NCI-H526 treated with DMSO at 0.1 percent for 48 hours (cell line): Measurements from ENCODE around the gene TENM3.

Experiments used
- DNase-seq: peaks from one replicate; lab custom pipeline; 2025; lab: John Stamatoyannopoulos, UW

TENM3 gene

GRCh38 chr4:182684796-182685195 is 441.6 kb downstream of the TENM3 start:
- no peak for DNase-seq

GRCh38 chr4:182688081-182688480 is 444.9 kb downstream of the TENM3 start:
- no peak for DNase-seq

DNA sequence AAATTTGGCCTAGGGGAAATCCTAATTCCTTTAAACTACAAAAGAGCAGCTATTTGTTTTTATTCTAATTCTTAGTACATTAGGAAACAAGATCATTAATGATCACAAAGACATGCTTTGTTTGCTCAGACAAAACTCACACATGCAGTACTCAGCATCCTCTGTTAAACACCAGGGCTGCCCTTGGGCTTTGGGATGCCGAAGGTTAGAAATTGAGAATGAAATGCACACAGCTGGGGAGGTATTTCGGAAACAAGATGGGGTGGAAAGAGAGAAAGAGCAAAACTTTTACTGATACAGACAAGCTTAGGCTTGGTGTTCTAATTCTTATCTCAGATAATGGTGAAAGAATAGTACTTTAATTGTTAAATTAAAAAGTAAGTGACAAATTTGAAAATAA is 451.3 kb downstream of the TENM3 start:
- no peak for DNase-seq

- DNase-seq: no peak
Observed at GRCh38 chr4:182695009-182695408, 451.8 kb downstream of the TENM3 start.

DNA sequence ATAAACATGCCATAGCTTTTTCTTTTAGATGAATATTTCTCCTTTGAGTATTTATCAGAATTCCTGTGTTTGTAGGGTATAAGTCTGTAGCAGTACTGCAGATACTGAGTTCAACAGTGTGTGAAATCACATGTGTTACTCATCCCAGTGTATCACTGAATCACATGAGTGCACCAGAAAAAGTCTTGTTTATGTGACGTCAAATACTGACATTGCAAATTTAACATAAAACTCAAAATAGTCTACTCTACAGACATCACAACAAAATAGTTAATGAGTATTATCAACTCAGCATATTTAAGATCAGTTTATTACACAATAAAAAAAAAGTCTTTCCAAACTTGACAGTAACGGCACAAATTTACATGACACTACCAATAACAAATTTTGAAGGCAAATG is 452.6 kb downstream of the TENM3 start:
- DNase-seq: no peak

- DNase-seq: no peak
Observed at GRCh38 chr4:182697094-182697493, 453.9 kb downstream of the TENM3 start.

GRCh38 chr4:182698212-182698611 is 455.0 kb downstream of the TENM3 start:
- no peak for DNase-seq

GRCh38 chr4:182699201-182699600 is 456.0 kb downstream of the TENM3 start:
- DNase-seq: no peak

DNA sequence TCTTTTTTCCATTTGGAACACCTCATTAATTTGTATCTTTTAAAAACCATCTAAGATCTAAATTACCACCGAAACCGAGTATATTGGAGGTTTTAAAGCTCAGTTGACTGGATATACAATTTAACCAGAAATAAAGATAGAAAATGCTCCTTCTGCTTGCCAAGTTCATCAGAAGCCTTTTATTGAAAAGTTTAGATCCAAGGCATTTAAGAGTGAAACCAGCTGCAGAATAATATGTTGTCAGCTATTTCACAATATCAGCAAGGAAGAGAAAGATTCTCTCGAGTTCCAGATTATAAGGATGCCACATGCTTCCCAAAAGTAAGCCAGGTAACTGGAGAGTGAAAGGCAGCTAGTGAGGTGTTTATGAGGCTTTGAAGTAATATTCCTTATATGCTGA is 456.6 kb downstream of the TENM3 start:
- DNase-seq: no peak

- DNase-seq: no peak
Observed at GRCh38 chr4:182700362-182701160, 457.4 kb downstream of the TENM3 start.

GRCh38 chr4:182704077-182704476 is 460.9 kb downstream of the TENM3 start:
- DNase-seq: no peak

DNA sequence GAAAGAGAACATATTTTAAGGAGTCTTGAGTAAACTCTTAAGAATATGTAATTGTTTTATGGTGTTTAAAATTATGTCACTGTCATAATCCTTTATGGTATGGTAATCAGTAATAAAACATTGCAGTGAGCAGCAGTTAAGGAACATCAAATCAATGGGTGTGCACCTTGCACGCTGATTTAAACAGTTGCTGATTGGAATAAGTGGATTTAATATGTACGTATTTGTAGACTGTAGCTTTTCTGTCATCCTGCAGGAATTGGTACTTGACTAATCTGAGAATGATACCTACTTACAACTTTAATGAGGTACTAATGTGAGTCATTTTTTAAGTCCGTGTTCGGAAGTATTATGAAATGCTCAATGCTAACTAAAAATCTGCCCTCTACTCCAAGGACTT is 461.7 kb downstream of the TENM3 start:
- no peak for DNase-seq

DNA sequence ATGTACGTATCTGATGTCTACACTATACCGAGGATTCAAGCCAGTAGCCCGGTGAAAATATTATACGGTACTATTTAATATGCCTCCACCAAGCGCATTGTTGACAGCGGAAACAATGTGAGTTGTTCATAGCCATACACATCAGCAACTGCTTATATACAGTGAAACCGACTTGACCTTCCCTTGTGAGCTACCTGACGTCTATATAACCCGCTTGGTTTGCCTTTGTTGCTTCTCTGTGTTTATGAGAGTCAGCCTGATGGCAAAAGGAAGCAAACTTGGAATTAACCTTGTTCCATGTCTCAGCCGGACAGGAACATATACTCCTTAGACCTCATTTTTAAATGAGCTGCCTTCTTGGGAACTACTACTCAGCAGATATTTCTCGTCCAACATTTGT is 462.2 kb downstream of the TENM3 start:
- no peak for DNase-seq

DNA sequence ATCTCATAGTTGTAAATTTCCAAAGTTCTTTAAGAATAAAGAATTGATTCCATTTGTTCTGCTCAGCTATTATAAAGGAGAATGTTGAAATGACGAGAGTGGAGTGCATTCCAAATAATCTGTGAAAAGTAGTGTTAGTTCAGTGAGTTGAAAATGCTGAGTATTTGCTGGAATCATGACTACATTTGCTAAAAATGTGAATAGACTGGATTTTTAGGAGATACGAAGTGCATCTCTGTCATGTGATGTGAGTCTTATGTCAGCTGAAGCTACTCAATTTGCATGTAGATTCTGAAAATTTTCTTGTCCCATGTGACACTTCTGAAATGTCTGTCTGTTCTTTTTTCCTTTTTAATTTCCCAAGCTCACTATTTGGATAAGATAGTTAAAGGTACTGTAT is 468.0 kb downstream of the TENM3 start:
- no peak for DNase-seq

- DNase-seq: no peak
Observed at GRCh38 chr4:182715548-182715947, 472.3 kb downstream of the TENM3 start.

DNA sequence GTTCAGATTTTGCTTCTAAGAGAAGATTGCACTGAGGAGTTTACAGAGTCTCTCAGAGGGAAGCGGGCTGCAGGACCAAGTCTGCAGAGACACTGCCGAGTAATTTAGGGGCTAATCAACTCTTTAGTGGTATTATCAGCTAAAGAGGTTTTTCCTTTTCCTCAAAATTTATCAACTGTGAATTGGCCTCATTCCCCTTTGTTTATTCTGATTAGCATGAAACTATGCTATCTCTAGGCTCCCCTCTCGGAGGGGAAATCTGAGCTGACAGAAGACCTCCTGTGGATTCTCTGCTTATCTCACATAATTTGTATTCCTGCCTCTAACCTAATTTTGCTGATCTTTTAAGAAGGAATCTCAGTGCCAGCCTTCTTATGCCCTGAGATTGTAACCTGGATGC is 473.0 kb downstream of the TENM3 start:
- no peak for DNase-seq

GRCh38 chr4:182717788-182718583 is 474.8 kb downstream of the TENM3 start:
- DNase-seq: no peak

- no peak for DNase-seq
Observed at GRCh38 chr4:182724414-182724813, 481.2 kb downstream of the TENM3 start.

- DNase-seq: no peak
Observed at GRCh38 chr4:182729516-182729915, 486.3 kb downstream of the TENM3 start.

DNA sequence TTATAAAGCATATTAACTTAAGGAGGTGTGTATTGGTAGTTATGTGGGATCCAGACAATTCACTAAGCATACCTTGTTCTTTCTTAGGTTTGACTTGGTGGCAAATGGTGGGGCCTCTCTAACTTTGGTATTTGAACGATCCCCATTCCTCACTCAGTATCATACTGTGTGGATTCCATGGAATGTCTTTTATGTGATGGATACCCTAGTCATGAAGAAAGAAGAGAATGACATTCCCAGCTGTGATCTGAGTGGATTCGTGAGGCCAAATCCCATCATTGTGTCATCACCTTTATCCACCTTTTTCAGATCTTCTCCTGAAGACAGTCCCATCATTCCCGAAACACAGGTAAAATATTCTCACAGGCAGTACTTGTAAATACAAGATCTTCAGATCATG is 487.6 kb downstream of the TENM3 start:
- DNase-seq: no peak

GRCh38 chr4:182736207-182736606 is 493.0 kb downstream of the TENM3 start:
- no peak for DNase-seq

DNA sequence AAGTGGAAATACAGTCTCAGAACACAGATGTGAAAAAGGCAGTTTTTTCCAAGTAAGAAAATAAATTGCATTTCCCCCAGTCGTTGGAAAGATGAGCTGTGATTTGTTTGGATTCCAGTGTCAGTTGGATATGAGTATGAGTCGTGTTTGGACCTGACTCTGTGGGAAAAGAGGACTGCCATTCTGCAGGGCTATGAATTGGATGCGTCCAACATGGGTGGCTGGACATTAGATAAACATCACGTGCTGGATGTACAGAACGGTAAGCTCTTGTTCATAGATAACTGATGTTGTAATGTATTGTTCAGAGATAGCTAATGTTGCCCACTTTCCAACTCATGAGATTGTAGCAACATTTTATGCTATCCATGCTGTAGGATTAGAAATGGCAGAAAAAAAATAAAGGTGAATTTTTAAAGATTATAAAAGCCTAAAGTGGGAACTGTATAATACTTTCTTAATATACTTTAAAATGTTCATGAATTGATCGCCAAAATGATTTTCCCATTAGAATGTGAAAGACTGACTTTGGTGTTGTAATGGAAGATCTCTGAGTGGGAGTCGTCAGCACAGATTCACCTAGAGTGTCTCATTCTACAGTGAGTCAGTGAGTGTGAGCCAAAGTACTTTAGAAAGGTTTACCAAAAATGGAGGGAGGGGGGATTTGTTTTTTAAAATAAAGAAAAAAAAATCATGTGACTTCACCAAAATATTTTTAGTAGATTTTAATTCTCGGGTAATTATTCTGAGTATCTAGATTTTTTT is 495.3 kb downstream of the TENM3 start:
- no peak for DNase-seq

- no peak for DNase-seq
Observed at GRCh38 chr4:182740256-182740655, 497.1 kb downstream of the TENM3 start.
